22Rv1 (cell line): Measurements from ENCODE around the gene ALDH1A3.

Source experiments
- CTCF ChIP-seq: fragments of 450-650 bp; IDR thresholded peaks from 2 replicates; pipeline ENCODE4 v1.5.1; 2017; ENCODE audit warnings: mild to moderate bottlenecking
- ZFX ChIP-seq: fragments of 450-650 bp; IDR thresholded peaks from 2 replicates; pipeline ENCODE4 v1.6.1; 2017; ENCODE audit warnings: antibody characterized with exemption, borderline replicate concordance

- TF ChIP-seq ZFX (no peak), CTCF (no peak)
Measured at GRCh38 chr15:100891307-100892012, 11.8 kb downstream of the ALDH1A3 start.
